Measurements from ENCODE around the gene C4orf50.

DNA sequence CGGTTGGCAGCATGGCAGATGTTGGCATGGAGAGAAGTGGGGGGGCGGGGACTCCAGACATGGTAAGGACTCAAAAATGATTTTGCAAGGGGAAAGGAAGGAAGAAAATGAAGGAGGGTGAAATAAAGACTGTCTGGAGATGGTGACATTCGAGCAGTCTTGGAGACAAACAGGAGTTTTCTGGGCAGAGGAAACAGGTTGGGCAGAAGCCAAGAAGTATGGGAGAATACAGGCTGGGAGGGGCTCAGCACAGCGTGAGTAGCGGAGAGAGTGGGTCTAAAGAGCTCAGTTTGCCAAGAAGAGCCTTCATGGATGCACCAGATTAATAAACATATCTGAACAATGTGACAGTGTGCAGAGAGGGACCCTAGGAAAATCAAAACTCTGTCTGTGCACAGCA lies 112.0 kb downstream of the C4orf50 start:
- TF ChIP-seq, protein P1, sequence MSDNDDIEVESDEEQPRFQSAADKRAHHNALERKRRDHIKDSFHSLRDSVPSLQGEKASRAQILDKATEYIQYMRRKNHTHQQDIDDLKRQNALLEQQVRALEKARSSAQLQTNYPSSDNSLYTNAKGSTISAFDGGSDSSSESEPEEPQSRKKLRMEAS (IDR thresholded peaks at IDR 0.05), result no peak
- TF ChIP-seq, protein P2, sequence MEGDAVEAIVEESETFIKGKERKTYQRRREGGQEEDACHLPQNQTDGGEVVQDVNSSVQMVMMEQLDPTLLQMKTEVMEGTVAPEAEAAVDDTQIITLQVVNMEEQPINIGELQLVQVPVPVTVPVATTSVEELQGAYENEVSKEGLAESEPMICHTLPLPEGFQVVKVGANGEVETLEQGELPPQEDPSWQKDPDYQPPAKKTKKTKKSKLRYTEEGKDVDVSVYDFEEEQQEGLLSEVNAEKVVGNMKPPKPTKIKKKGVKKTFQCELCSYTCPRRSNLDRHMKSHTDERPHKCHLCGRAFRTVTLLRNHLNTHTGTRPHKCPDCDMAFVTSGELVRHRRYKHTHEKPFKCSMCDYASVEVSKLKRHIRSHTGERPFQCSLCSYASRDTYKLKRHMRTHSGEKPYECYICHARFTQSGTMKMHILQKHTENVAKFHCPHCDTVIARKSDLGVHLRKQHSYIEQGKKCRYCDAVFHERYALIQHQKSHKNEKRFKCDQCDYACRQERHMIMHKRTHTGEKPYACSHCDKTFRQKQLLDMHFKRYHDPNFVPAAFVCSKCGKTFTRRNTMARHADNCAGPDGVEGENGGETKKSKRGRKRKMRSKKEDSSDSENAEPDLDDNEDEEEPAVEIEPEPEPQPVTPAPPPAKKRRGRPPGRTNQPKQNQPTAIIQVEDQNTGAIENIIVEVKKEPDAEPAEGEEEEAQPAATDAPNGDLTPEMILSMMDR (CRISPR knock-in tag; IDR thresholded peaks at IDR 0.05), result no peak
- TF ChIP-seq, protein P3, sequence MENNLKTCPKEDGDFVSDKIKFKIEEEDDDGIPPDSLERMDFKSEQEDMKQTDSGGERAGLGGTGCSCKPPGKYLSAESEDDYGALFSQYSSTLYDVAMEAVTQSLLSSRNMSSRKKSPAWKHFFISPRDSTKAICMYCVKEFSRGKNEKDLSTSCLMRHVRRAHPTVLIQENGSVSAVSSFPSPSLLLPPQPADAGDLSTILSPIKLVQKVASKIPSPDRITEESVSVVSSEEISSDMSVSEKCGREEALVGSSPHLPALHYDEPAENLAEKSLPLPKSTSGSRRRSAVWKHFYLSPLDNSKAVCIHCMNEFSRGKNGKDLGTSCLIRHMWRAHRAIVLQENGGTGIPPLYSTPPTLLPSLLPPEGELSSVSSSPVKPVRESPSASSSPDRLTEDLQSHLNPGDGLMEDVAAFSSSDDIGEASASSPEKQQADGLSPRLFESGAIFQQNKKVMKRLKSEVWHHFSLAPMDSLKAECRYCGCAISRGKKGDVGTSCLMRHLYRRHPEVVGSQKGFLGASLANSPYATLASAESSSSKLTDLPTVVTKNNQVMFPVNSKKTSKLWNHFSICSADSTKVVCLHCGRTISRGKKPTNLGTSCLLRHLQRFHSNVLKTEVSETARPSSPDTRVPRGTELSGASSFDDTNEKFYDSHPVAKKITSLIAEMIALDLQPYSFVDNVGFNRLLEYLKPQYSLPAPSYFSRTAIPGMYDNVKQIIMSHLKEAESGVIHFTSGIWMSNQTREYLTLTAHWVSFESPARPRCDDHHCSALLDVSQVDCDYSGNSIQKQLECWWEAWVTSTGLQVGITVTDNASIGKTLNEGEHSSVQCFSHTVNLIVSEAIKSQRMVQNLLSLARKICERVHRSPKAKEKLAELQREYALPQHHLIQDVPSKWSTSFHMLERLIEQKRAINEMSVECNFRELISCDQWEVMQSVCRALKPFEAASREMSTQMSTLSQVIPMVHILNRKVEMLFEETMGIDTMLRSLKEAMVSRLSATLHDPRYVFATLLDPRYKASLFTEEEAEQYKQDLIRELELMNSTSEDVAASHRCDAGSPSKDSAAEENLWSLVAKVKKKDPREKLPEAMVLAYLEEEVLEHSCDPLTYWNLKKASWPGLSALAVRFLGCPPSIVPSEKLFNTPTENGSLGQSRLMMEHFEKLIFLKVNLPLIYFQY (CRISPR knock-in tag; IDR thresholded peaks at IDR 0.05; ENCODE audit: borderline replicate concordance), result no peak
- TF ChIP-seq HDAC2 (CRISPR knock-in tag; IDR thresholded peaks at IDR 0.05), result no peak
- no peak for TF ChIP-seq TCF12 (IDR thresholded peaks at IDR 0.05)
- no peak for TF ChIP-seq TCF12 (CRISPR knock-in tag; IDR thresholded peaks at IDR 0.05)
- no peak for TF ChIP-seq ZNF446 (CRISPR knock-in tag; IDR thresholded peaks at IDR 0.05)
- no peak for TF ChIP-seq CREB1 (IDR thresholded peaks at IDR 0.05)
- TF ChIP-seq CREB1 (CRISPR knock-in tag; IDR thresholded peaks at IDR 0.05), result no peak
- TF ChIP-seq ZNF138 (CRISPR knock-in tag; IDR thresholded peaks at IDR 0.05; ENCODE audit: low read depth), result no peak
- TF ChIP-seq ARNTL (CRISPR knock-in tag; IDR thresholded peaks at IDR 0.05), result no peak
- no peak for TF ChIP-seq EHMT2 (IDR thresholded peaks at IDR 0.05; ENCODE audit: borderline replicate concordance, low read depth, low read length)
- TF ChIP-seq ZNF605 (CRISPR knock-in tag; IDR thresholded peaks at IDR 0.05), result no peak

Data from HepG2 (cell line).